ENCODE data around the gene PIGU.

PIGU gene

GRCh38 chr20:34577061-34577460, 99.8 kb downstream of the PIGU start:
- H3K4me3 ChIP-seq (ENCODE audit: low read length): no peak overlapping the region
- TF ChIP-seq ZNF274 (IDR thresholded peaks at IDR 0.05; ENCODE audit: low read depth, low read length): no peak

- no peak overlapping the region for H3K4me3 ChIP-seq (ENCODE audit: low read length)
Measured at GRCh38 chr20:34575756-34576155, 101.1 kb downstream of the PIGU start.

GRCh38 chr20:34575271-34575670, 101.6 kb downstream of the PIGU start:
- H3K4me3 ChIP-seq (ENCODE audit: low read length): no peak overlapping the region
- no peak for TF ChIP-seq ZNF274 (IDR thresholded peaks at IDR 0.05; ENCODE audit: low read depth, low read length)

More at GRCh38 chr20:34575756-34576155, 101.1 kb downstream of the PIGU start:
- TF ChIP-seq ZNF274 (IDR thresholded peaks at IDR 0.05; ENCODE audit: low read depth, low read length): no peak

GRCh38 chr20:34574861-34575260, 102.0 kb downstream of the PIGU start:
- H3K4me3 ChIP-seq (ENCODE audit: low read length): no peak overlapping the region
- TF ChIP-seq ZNF274 (IDR thresholded peaks at IDR 0.05; ENCODE audit: low read depth, low read length): no peak

GRCh38 chr20:34574426-34574825, 102.5 kb downstream of the PIGU start:
- H3K4me3 ChIP-seq (ENCODE audit: low read length): no peak overlapping the region
- TF ChIP-seq ZNF274 (IDR thresholded peaks at IDR 0.05; ENCODE audit: low read depth, low read length): no peak

GRCh38 chr20:34573541-34574300, 103.2 kb downstream of the PIGU start:
- no peak overlapping the region for H3K4me3 ChIP-seq (ENCODE audit: low read length)
- no peak for TF ChIP-seq ZNF274 (IDR thresholded peaks at IDR 0.05; ENCODE audit: low read depth, low read length)

- no peak overlapping the region for H3K4me3 ChIP-seq (ENCODE audit: low read length)
- no peak for TF ChIP-seq ZNF274 (IDR thresholded peaks at IDR 0.05; ENCODE audit: low read depth, low read length)
Measured at GRCh38 chr20:34571753-34572152, 105.1 kb downstream of the PIGU start.

- no peak overlapping the region for H3K4me3 ChIP-seq (ENCODE audit: low read length)
- TF ChIP-seq ZNF274 (IDR thresholded peaks at IDR 0.05; ENCODE audit: low read depth, low read length): no peak
Measured at GRCh38 chr20:34570859-34571306, 106.0 kb downstream of the PIGU start.

- H3K4me3 ChIP-seq (ENCODE audit: low read length): no peak overlapping the region
- no peak for TF ChIP-seq ZNF274 (IDR thresholded peaks at IDR 0.05; ENCODE audit: low read depth, low read length)
Measured at GRCh38 chr20:34569598-34569997, 107.3 kb downstream of the PIGU start.

GRCh38 chr20:34567892-34568865, 108.7 kb downstream of the PIGU start:
- no peak overlapping the region for H3K4me3 ChIP-seq (ENCODE audit: low read length)
- no peak for TF ChIP-seq ZNF274 (IDR thresholded peaks at IDR 0.05; ENCODE audit: low read depth, low read length)

- TF ChIP-seq ZNF274 (IDR thresholded peaks at IDR 0.05; ENCODE audit: low read depth, low read length): no peak
- no peak overlapping the region for H3K4me3 ChIP-seq (ENCODE audit: low read length)
Measured at GRCh38 chr20:34566978-34567891, 109.7 kb downstream of the PIGU start.

GRCh38 chr20:34564833-34565232, 112.1 kb downstream of the PIGU start:
- TF ChIP-seq ZNF274 (IDR thresholded peaks at IDR 0.05; ENCODE audit: low read depth, low read length): no peak
- no peak overlapping the region for H3K4me3 ChIP-seq (ENCODE audit: low read length)

GRCh38 chr20:34562641-34563040, 114.3 kb downstream of the PIGU start:
- H3K4me3 ChIP-seq (ENCODE audit: low read length): no peak overlapping the region
- no peak for TF ChIP-seq ZNF274 (IDR thresholded peaks at IDR 0.05; ENCODE audit: low read depth, low read length)

GRCh38 chr20:34561661-34562060, 115.2 kb downstream of the PIGU start:
- no peak for TF ChIP-seq ZNF274 (IDR thresholded peaks at IDR 0.05; ENCODE audit: low read depth, low read length)
- no peak overlapping the region for H3K4me3 ChIP-seq (ENCODE audit: low read length)

All from GM08714 (cell line).